Mucosa of descending colon (tissue), 3 donors: ENCODE results near the gene SLMAP. TPM values are rescaled to one million over a fixed set of nuclear protein-coding genes. Genes with fewer than 3 reads are reported as not detected.

Source experiments
- ATAC-seq: fragments of 200-7000 bp; cut with Tn5 transposase; one replicate; pipeline ENCODE4 v1.9.1; 2020; ENCODE audit warnings: mild to moderate bottlenecking, moderate library complexity
- DNase-seq, 3 donors: peaks; one replicate each; pipeline ENCODE4 v3.0.0-alpha.2; 2020
- H3K36me3 ChIP-seq: fragments of 200-600 bp; one replicate; pipeline ENCODE4 v1.8.0; 2021; ENCODE audit warnings: low read depth, mild to moderate bottlenecking
- H3K4me1 ChIP-seq: fragments of 200-600 bp; one replicate; pipeline ENCODE4 v1.8.0; 2021; ENCODE audit warnings: low read depth, mild to moderate bottlenecking
- H3K4me3 ChIP-seq: fragments of 200-600 bp; one replicate; pipeline ENCODE4 v1.8.0; 2021; ENCODE audit warnings: mild to moderate bottlenecking
- H3K9me3 ChIP-seq: fragments of 200-600 bp; one replicate; pipeline ENCODE4 v1.8.0; 2021; ENCODE audit warnings: mild to moderate bottlenecking
- CTCF ChIP-seq: fragments of 200-600 bp; IDR thresholded peaks from one replicate; pipeline ENCODE4 v1.8.0; 2022; ENCODE audit warnings: antibody characterized with exemption, mild to moderate bottlenecking
- intact Hi-C, 2 donors: fragments of 100-400 bp; cut with DNase I in 1 of 2; cut with micrococcal nuclease in 1 of 2; formaldehyde crosslinking; loops; one replicate each; pipeline versions ENCODE4 v1.11.0 to v1.11.1; 2022; cut with DNase I, micrococcal nuclease
- total RNA-seq, 3 donors: library from RNA; stranded (reverse); fragmentation: NEBNext Ultra II Directional in 2 of 3; extraction: Animal tissue kit (Norgen Biotek cat#: 25700) in 2 of 3; gene quantifications; one replicate each; pipeline versions ENCODE4 v1.2.1 to v1.2.4, GENCODE V29; 2021 to 2023
- donor health status: DM: no; HTN: no; CAD: no; lungs with moderate emphysema.
- donor health status: DM: no; HTN: no; CAD: no.
- donor health status: DM: no; HTN: yes; CAD: no.

SLMAP gene
- total RNA-seq, 3 donors from 2014 or later = 73.8 to 298 (median 83.8) TPM

GRCh38 chr3:57752307-57752706 lies 3.8 kb upstream of the SLMAP start:
- Histone ChIP-seq H3K4me1 (peaks cover 3% of the 10 kb centered on the region), H3K9me3 (no peaks in the 10 kb centered on the region), H3K4me3 (no peak overlapping the region), H3K36me3 (peaks cover 3% of the 10 kb centered on the region)
- peak; percentile 54 for ATAC-seq
- intact Hi-C loops = no loop called here
- DNase-seq = peak in 1 of 3 donors; percentile 57
- TF ChIP-seq CTCF = no peak

GRCh38 chr3:57753016-57753415 lies 3.1 kb upstream of the SLMAP start:
- Histone ChIP-seq H3K4me3 (no peak overlapping the region), H3K9me3 (no peaks in the 10 kb centered on the region), H3K4me1 (peaks cover 10% of the 10 kb centered on the region), H3K36me3 (peaks cover 3% of the 10 kb centered on the region)
- no peak for DNase-seq
- TF ChIP-seq CTCF = no peak
- intact Hi-C loops = no loop called here
- no peak for ATAC-seq

- Histone ChIP-seq H3K4me3 (peak overlapping the region; percentile 99), H3K36me3 (peaks cover 3% of the 10 kb centered on the region), H3K4me1 (peaks cover 23% of the 10 kb centered on the region), H3K9me3 (no peaks in the 10 kb centered on the region)
- intact Hi-C loops = no loop called here
- ATAC-seq = peak; percentile 6
- no peak for DNase-seq
- peak; percentile 10 for TF ChIP-seq CTCF
These were observed 787 bp upstream of the SLMAP start for GRCh38 chr3:57755368-57755675.

GRCh38 chr3:57756528-57757401 lies 656 bp downstream of the SLMAP start:
- Histone ChIP-seq H3K36me3 (peaks cover 3% of the 10 kb centered on the region), H3K4me3 (peak overlapping the region; percentile 99), H3K9me3 (no peaks in the 10 kb centered on the region), H3K4me1 (peaks cover 23% of the 10 kb centered on the region)
- ATAC-seq (peak; percentile 54), DNase-seq (peak; percentile 48 to 73 (median 70))
- TF ChIP-seq CTCF = no peak
- intact Hi-C loops = no loop called here

- no peak for ATAC-seq
- peaks cover 3% of the 10 kb centered on the region for H3K36me3 ChIP-seq
- H3K9me3 ChIP-seq = no peaks in the 10 kb centered on the region
- no peak for TF ChIP-seq CTCF
- peak in 2 of 3 donors; percentile 17 to 53 for DNase-seq
- intact Hi-C loops = no loop called here
- peak overlapping the region; percentile 99 for H3K4me3 ChIP-seq
- peaks cover 23% of the 10 kb centered on the region for H3K4me1 ChIP-seq
These were observed 1.7 kb downstream of the SLMAP start for GRCh38 chr3:57757642-57758297.
